MM.1S (cell line): ENCODE measurements around the gene APPBP2.

Source experiments
- CTCF ChIP-seq: fragments of 300-600 bp; sonication (generic); IDR thresholded peaks from 2 replicates; pipeline ENCODE4 v1.5.1; 2016; ENCODE audit warnings: antibody characterized with exemption, low read length, mixed read lengths
- EZH2 ChIP-seq: fragments of 300-600 bp; sonication (generic); optimal IDR thresholded peaks from 2 replicates; pipeline ENCODE3; 2017; ENCODE audit warnings: low read depth, mild to moderate bottlenecking, antibody characterized with exemption, low read length, mixed read lengths
- EZH2phosphoT487 ChIP-seq: fragments of 300-600 bp; sonication (generic); IDR thresholded peaks from 2 replicates; pipeline ENCODE4 v1.6.1; 2018; ENCODE audit warnings: antibody characterized with exemption, low read length

DNA sequence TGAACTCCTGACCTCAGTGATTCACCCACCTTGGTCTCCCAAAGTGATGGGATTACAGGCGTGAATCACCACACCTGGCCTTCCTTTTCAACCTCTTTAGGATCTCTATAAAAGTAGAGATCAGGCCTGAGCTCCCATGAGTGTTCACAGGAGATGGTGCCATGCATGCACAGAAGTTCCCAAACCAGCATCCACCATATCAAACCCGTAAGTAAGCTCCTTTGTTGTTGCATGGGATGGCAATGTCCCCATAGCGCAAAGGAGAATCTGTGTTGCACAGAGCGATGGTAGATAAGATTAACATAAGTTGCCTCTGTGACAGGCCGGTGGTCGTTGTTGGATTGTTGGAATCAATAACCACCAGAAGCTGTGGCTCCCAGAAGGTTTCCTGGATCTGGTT, 39.2 kb upstream of the APPBP2 start:
- TF ChIP-seq CTCF (no peak), EZH2 (no peak), EZH2phosphoT487 (no peak)
